Activated naive CD4-positive, alpha-beta T cell (primary cell): ENCODE results near the gene MASP2.
"Not testable (repeated sequence)": the region's sequence is repeated elsewhere in the genome, so short reads cannot be mapped to it uniquely, and the experiment has no call there.

Experiments
- DNase-seq, 4 experiments: peaks; one replicate each; lab custom pipeline; 2025; lab: John Stamatoyannopoulos, UW

The MASP2 gene

DNA sequence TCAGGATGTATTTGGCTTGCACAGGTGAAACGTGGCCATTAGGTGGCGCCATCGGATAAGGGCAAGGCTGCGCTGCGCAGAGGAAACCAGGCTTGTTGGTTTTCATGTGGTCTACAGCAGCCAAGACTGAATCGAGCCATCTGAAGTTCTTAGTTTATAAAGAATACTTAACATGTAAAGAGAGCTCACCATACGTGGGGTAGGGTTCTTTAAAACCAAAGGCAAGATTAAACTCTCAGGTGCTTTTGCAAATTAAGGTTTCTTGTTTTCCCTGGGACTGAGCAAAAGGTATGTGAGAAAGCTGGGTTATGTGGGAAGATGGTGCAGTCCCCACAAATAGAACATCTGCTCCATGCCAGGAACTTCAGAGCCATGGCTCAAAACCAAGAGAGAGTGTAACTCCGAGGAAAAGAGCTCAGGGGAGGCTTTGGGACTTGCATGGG, 9.3 kb downstream of the MASP2 start:
- DNase-seq, result peak; percentile 64 to 86 (median 84)

DNA sequence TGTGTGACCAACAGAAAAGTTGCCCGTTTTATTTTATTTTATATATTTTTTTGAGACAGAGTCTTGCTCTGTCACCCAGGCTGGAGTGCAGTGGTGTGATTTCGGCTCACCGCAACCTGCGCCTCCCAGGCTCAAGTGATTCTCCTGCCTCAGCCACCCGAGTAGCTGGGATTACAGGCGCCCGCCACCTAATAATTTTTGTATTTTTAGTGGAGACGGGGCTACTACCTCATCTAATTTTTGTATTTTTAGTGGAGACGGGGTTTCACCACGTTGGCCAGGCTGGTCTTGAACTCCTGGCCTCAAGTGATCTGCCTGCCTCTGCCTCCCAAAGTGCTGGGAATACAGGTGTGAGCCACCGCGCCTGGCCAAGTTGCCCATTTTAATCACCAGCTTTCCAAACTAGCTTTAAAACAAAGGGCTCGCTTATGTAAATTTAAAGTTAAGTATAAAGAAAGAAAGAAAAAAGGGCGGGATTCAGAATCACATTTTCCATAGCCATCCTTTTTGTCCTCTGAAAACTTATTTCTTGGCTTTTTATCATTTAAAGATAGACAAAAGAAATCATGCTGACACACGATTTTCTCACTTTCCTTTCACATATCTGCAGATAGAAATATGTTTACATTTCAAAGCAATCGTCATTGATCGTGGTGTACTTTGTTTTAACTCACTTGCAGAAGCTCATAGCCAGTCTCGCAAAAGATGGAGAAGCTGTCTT, 9.9 kb downstream of the MASP2 start:
- not testable (repeated sequence) for DNase-seq

DNA sequence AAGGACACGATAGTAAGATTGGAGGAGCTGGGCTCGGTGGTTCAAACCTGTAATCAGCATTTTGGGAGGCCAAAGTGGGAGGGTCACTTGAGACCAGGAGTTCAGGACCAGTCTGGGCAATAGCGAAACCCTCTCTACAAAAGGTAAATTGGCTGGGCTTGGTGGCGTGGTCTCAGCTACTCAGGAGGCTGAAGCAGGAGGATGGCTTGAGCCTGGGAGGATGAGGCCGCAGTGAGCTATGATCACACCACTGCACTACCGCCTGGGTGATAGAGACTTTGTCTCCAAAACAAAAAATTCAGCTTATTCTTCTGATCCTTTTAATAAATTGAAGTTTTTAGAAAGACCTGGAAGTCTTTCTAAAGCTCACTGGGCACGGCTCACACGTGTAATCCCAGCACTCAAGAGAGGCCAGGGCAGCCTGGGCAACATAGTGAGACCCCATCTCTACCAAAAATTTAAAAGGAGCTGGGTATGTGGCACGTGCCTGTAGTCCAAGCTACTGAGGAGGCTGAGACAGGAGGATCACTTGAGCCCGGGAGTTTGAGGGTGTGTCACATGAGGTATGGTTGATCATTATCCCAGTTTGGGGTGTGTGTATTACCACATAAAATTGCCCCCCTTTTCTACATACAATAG, 15.3 kb downstream of the MASP2 start:
- no peak for DNase-seq

DNA sequence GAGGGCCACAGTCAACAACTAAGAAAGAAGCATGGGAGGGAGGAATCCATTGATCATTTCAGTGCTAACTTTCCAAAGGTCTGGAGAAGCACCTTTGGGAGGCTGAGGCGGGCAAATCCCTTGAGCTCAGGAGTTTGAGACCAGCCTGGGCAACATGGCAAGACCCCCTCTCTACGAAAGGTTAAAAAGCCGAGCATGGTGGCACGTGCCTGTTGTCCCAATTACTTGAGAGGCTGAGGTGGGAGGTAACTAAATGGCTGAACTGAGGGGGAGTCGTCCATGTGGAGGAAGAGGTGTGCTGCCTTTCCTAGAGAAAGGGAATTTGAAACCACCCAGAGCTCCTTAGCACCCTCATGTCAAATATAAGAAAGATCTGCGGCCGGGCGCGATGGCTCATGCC, 16.2 kb downstream of the MASP2 start:
- DNase-seq, result no peak

DNA sequence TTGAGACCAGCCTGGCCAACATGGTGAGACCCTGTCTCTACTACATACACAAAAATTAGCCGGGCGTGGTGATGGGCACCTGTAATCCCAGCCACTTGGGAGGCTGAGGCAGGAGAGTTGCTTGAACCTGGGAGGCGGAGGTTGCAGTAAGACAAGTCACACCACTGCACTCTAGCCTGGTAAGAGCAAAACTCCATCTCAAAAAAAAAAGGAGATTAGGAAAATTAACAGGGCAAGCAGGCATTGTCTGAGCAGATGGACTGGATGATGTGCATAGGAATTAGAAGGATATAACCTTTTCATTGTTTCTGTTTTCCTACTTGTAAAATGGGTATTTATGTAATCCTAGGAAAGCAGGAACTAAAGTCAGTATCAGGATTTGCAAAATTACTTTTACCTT, 19.0 kb downstream of the MASP2 start:
- DNase-seq, result no peak

DNA sequence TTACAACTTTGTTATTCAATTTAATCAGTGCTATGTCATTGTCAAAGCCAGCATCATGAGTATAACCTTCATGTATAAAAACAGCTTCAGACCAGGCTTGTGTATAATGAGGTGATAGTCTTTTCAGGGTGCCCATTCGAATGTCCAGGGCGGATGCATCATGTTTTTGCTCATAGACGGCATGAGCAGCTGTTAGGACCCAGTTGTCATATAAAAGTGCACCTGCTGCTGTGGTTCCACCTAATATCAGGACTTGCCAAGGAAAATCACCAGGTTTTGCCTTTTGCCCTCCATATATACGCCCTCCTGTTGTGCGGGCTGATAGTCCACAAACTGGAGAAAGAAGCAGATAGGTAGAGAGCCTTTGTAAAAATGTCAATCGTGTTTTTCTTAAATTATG, 19.7 kb downstream of the MASP2 start:
- no peak for DNase-seq

DNA sequence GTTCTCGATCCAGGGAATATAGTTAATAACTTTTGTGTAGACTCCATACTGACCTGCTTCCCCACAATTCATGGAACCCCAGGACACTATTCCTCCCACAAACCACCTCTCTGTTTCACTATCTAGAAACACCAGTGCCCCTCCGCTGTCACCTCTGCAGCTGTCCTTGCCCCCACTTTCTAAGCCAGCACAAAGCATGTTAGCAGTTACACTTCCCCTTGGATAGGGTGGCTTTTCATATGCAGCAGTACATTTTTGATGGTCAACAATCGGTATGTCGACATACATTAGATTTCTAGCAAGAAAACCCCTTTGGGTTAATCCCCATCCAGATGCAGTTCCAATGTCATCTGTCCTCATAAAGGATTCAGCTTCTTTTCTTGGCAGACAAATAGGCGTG, 20.1 kb downstream of the MASP2 start:
- DNase-seq, result no peak

DNA sequence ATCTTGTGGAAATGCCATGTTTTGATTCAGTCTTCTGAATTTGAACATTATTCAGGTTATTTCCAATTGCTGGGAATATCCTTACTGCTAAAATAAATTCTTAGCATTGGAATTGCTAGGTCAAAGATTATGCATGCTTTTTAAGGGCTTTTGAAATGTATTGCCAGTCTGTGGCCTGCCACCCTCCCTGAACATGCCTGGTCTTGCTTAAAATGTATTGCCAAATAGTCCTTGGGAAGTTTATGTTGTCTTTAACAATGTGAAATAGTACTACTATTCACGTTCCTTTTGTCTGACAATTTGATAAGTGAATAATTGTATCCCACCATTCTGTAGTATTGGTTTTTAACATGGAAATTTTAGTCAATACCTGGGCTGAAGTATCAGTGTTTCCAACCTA, 21.0 kb downstream of the MASP2 start:
- DNase-seq, result no peak

DNA sequence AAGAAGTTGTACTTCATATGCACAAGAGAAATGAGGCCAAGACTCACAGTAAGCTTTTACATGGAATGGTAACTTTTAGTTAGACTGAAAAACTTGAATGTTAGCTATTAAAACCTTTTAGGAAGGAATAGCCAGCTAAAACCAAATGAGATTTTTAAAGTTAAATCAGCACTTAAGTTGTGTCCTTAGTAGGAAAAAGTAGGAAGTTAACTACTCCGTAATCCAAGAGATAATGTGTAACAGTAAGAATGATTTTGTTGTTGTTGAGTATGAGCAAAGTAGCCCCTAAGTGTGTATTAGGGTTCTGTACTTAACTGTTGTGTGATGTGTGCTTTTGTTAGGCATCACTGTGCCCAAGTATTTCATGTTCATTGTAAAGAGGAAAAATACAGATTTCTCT, 21.4 kb downstream of the MASP2 start:
- DNase-seq, result no peak

DNA sequence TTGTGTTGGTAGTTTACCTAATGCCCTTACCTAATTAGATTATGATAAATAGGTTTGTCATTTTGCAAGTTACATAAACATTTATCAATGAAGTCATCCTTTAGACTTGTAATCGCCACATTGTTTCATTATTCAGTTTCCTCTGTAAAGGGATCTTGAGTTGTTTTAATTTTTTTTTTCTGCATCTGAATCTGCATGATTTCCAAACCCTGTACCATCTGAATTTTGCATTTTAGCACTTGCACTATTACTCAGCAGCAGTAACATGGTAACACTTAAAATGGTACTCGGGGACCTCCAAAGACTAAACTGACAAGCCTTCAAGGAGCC, 22.2 kb downstream of the MASP2 start:
- DNase-seq, result no peak

DNA sequence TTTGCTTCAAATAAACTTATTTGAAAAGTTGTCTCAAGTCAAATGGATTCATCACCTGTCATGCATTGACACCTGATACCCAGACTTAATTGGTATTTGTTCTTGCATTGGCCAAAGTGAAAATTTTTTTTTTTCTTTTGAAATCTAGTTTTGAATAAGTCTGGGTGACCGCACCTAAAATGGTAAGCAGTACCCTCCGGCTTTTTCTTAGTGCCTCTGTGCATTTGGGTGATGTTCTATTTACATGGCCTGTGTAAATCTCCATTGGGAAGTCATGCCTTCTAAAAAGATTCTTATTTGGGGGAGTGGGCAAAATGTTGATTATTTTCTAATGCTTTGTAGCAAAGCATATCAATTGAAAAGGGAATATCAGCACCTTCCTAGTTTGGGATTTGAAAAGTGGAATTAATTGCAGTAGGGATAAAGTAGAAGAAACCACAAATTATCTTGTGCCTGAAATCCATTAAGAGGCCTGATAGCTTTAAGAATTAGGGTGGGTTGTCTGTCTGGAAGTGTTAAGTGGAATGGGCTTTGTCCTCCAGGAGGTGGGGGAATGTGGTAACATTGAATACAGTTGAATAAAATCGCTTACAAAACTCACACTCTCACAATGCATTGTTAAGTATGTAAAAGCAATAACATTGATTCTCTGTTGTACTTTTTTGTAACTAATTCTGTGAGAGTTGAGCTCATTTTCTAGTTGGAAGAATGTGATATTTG, 22.7 kb downstream of the MASP2 start:
- DNase-seq, result no peak

DNA sequence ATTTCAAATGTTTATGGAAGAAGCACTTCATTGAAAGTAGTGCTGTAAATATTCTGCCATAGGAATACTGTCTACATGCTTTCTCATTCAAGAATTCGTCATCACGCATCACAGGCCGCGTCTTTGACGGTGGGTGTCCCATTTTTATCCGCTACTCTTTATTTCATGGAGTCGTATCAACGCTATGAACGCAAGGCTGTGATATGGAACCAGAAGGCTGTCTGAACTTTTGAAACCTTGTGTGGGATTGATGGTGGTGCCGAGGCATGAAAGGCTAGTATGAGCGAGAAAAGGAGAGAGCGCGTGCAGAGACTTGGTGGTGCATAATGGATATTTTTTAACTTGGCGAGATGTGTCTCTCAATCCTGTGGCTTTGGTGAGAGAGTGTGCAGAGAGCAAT, 23.8 kb downstream of the MASP2 start:
- no peak for DNase-seq

DNA sequence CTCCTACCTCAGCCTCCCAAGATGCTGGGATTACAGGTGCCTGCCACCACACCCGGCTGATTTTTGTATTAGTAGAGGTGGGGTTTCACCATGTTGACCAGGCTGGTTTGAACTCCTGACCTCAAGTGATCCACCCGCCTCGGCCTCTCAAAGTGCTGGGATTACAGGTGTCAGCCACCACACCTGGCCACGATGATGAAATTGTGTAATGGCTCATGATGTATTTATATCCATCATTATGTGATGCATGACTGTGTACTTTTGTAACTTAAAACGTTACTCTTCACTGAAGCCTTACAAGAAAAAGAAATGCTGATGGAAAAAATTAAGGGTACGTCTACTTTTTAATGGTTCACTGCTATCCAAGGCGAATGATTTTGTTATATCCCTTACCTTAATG, 27.1 kb downstream of the MASP2 start:
- DNase-seq, result no peak

DNA sequence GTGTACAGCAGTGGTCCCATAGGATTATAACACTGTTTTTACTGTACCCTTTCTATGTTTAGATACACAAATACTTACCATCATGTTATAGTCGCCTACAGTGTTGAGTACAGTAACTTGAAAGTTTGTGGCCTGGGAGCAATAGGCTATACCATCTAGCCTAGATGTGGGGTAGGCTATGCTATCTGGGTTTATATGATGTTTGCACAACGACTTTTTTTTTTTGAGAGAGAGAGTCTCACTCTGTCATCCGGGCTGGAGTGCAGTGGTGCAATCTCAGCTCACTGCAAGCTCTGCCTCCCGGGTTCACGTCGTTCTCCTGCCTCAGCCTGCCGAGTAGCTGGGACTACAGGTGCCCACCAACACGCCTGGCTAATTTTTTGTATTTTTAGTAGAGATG, 27.7 kb downstream of the MASP2 start:
- DNase-seq, result not testable (repeated sequence)

DNA sequence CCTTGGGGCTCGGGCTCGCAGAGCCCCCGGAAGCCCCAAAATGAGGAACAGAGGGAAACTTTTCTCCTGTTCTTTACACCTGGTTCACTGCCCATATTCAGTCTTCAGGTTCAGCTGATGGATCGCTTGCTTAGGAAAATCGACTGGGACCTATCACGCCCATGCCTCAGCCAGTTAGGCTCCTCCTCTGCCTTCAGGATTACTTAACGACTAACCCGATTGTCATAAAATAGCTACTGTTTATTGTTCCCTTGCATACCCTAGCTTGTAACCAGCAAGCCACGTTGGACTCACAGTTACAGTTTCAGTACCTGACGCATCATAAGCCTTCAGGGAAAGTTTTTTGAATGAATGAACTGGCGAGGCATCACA, 33.9 kb downstream of the MASP2 start:
- DNase-seq, result no peak

DNA sequence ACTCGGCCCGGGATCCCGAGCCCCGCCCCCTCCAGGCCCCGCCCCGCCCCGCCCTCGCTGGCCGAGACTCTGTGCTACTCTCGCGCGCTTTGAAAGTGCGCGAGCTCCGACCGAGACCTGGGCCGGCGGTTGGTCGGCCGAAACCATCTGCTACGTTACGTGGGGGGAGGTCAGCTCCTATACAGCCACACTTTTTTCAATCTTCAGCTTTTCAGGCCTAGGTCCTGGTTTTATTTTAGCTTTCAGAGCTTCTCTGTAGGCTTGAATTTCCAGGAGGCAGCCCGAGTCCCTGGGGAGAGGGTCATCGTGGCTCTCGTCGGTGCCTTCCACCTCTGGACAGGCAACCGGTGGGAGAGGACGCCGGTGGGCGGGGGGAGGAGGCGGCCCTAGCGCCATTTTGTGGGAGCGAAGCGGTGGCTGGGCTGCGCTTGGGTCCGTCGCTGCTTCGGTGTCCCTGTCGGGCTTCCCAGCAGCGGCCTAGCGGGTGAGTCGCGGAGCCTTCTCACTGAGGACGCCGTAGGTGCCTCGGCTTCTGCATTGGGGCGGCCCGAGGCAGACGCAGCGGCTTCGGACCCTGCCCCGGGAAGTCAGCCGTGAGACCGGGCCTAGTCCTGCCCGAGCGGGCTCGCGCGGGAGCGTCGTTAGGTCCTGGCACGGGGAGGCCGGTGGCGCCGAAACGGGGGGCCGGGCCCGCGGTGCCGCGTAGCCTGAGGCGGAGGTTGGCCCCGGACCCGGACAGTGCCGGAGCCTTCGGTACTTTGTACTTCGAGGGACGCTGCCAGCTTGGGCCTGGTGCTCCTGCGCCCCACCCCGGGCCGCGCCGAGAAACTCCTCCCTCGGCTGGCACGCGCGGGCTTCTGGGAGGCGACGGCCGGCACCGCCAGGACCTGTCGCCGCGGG, 34.5 kb downstream of the MASP2 start, which contains the start of gene TARDBP:
TARDBP (plus strand) TSS at position 395 of the 900 bp plus-strand sequence. CDS start 1,074 bp downstream, outside the sequence.
- peak; percentile 78 to 92 (median 89) for DNase-seq

DNA sequence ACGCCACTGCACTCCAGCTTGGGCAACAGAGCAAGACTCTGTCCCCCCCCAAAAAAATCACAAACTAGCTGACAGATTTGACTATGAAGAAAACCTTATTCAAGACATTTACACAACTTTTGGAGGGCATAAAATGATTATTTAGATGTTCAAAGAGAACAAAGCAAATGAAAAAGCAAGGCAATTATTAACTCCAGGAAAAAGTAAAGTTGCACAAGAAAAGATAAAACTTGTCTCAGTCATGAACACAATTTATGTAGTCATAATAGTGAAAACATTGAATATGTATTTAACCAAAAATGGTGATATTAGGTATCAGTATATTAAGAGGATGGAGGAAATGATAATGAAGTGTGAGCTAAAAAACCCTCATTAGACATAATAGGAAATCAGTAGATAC, 46.5 kb downstream of the MASP2 start:
- DNase-seq, result no peak

DNA sequence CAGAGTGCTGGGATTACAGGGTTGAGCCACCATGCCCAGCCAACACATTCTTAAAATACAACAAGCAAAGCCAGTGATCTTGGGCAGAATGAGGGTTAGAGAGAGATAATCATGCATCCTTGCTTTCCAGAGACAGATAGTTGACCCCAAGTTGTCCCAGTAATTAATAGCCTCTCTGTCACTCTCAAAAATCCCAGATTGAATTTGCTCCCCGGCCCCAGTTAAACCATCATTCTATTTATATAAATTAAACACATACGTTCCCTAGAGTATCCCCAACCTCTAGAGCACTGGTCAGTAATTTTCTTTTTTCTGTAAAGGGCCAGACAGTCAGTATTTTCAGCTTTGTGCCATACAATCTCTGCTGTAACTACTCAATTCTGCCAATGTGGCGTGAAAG, 50.9 kb downstream of the MASP2 start:
- no peak for DNase-seq

DNA sequence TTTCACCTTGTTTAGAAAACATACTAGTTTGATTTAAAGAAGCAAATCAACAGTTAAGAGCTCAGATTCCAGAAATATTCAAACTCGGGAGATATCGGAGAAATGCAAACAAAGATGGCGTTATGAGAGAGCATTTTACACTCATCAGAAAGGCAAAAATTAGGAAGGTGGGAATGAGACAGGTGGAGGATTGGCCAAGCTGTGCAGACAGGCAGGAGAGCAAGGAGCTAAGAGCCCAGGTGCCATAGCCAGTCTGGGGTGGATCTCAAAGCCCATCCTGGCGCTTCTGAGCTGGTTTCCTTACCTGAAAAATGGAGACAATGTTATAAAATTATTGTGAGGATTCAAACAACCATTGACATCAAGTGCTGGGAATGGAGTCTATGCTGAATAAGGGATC, 54.2 kb downstream of the MASP2 start:
- DNase-seq, result no peak

DNA sequence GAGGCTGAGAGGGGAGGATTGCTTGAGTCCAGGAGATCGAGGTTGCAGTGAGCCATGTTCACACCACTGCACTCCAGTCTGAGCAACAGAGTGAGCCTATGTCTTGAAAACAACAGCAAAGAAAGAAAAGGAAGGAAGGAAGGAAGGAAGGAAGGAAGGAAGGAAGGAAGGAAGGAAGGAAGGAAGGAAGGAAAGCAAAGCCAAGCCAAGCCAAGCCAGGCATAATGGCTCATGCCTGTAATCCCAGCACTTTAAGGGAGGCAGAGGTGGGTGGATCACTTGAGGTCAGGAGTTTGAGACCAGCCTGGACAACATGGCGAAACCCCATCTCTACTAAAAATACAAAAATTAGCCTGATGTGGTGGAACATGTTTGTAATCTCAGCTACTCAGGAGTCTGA, 55.0 kb downstream of the MASP2 start:
- not testable (repeated sequence) for DNase-seq

DNA sequence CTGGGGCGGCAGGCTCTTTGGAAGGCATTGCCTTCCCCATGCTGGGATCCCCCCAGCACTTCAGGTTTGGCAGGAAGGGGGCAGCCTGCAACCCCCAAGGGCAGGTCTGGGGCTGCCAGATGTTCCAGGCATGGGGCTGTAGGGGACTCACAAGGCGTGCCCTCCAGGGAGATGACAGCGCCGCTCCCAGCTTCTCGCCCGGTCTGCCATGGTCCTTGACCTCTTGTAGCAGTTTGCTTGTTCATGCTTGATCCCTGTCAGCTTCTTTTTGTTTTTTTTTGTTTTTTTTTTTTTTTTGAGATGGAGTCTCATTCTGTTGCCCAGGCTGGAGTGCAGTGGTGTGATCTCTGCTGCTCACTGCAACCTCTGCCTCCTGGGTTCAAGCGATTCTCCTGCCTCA, 56.2 kb downstream of the MASP2 start:
- DNase-seq, result no peak

DNA sequence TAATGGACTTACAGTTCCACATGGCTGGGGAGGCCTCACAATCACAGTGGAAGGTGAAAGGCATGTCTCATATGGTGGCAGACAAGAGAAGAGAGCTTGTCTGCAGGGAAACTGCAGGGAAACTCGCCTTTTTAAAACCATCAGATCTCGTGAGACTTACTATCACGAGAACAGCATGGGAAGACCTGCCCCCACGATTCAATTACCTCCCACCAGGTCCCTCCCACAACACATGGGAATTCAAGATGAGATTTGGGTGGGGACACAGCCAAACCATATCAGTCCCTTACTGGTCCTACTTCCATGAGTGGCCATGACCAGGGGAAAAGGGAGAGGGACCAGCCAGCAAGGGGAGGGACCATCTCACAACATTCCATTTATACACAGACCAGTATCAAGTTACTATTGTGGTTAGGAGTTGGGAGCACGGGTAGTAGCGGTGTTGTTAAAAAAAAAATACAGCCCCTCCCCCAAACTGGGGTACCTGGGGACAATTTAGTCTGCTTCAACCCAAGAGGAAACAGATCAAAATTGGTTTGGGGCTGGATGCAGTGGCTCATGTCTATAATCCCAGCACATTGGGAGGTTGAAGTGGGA, 57.0 kb downstream of the MASP2 start:
- DNase-seq, result not testable (repeated sequence)
